SK-N-SH (cell line): Measurements from ENCODE around the gene CCNY.

ENCODE experiments used
- EZH2phosphoT487 ChIP-seq: fragments of 200-600 bp; sonication (generic); IDR thresholded peaks from 2 replicates; pipeline ENCODE4 v1.6.1; 2017; ENCODE audit warnings: low read depth, mixed run types, mild to moderate bottlenecking, antibody characterized with exemption, moderate library complexity, borderline replicate concordance
- FOXJ3 ChIP-seq: sonication (generic); formaldehyde crosslinking; IDR thresholded peaks from 2 replicates; pipeline ENCODE4 v1.5.1; 2020; ENCODE audit warnings: mild to moderate bottlenecking, missing genetic modification reagents
- GABPA ChIP-seq: IDR thresholded peaks from 2 replicates; pipeline ENCODE4 v1.4.0; 2012; ENCODE audit warnings: low read depth, mild to moderate bottlenecking
- YY1 ChIP-seq: IDR thresholded peaks from 2 replicates; pipeline ENCODE4 v1.4.0; 2012; ENCODE audit warnings: low read depth, mild to moderate bottlenecking
- TF ChIP-seq, protein P1 (sequence below): fragments of 200-600 bp; sonication (generic); IDR thresholded peaks from 2 replicates; pipeline ENCODE4 v1.6.1; 2017; ENCODE audit warnings: antibody characterized with exemption, mild to moderate bottlenecking, moderate library complexity
- TF ChIP-seq, protein P2 (sequence below): IDR thresholded peaks from 2 replicates; pipeline ENCODE4 v1.6.1; 2012; ENCODE audit warnings: mild to moderate bottlenecking, low read depth, low read length, moderate library complexity

DNA sequence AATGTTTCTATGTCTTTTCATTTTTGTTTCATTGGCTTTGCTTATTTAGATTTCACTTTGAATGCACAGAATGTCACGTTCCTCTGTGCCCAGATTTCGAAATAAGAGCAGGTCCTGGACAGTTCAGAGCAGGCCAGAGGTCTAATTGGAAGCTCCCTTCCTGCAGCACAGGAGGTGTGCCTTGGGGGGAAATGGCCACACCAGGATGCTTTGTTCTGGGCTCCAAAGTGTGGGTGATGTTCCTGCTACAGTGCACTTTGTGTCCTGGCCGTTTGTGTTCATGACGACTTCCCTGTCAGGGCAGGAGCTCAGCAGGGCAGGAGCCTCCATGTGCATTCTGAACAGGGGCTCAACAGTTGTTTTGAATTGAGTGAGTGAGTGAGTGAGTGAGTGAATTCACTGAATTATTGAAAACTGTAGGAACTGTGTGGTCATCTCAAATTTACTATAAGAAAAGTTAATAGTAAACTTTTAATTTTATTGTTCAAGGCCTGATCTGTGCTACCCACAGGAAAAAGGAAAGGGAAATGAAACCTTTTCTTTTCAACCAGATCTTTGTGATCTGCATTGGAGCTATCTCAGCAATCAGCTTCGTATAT is 159.3 kb downstream of the CCNY start:
- no peak for TF ChIP-seq GABPA
- TF ChIP-seq FOXJ3, result no peak
- no peak for TF ChIP-seq YY1
- TF ChIP-seq, protein P1, sequence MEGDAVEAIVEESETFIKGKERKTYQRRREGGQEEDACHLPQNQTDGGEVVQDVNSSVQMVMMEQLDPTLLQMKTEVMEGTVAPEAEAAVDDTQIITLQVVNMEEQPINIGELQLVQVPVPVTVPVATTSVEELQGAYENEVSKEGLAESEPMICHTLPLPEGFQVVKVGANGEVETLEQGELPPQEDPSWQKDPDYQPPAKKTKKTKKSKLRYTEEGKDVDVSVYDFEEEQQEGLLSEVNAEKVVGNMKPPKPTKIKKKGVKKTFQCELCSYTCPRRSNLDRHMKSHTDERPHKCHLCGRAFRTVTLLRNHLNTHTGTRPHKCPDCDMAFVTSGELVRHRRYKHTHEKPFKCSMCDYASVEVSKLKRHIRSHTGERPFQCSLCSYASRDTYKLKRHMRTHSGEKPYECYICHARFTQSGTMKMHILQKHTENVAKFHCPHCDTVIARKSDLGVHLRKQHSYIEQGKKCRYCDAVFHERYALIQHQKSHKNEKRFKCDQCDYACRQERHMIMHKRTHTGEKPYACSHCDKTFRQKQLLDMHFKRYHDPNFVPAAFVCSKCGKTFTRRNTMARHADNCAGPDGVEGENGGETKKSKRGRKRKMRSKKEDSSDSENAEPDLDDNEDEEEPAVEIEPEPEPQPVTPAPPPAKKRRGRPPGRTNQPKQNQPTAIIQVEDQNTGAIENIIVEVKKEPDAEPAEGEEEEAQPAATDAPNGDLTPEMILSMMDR, result no peak
- no peak for TF ChIP-seq EZH2phosphoT487
- TF ChIP-seq, protein P2, sequence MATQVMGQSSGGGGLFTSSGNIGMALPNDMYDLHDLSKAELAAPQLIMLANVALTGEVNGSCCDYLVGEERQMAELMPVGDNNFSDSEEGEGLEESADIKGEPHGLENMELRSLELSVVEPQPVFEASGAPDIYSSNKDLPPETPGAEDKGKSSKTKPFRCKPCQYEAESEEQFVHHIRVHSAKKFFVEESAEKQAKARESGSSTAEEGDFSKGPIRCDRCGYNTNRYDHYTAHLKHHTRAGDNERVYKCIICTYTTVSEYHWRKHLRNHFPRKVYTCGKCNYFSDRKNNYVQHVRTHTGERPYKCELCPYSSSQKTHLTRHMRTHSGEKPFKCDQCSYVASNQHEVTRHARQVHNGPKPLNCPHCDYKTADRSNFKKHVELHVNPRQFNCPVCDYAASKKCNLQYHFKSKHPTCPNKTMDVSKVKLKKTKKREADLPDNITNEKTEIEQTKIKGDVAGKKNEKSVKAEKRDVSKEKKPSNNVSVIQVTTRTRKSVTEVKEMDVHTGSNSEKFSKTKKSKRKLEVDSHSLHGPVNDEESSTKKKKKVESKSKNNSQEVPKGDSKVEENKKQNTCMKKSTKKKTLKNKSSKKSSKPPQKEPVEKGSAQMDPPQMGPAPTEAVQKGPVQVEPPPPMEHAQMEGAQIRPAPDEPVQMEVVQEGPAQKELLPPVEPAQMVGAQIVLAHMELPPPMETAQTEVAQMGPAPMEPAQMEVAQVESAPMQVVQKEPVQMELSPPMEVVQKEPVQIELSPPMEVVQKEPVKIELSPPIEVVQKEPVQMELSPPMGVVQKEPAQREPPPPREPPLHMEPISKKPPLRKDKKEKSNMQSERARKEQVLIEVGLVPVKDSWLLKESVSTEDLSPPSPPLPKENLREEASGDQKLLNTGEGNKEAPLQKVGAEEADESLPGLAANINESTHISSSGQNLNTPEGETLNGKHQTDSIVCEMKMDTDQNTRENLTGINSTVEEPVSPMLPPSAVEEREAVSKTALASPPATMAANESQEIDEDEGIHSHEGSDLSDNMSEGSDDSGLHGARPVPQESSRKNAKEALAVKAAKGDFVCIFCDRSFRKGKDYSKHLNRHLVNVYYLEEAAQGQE, result no peak
